GM12892 (cell line): ENCODE data around the gene FOXQ1.

Source experiments
- POLR2A ChIP-seq: IDR thresholded peaks from 2 replicates; pipeline ENCODE4 v1.6.1; 2011; ENCODE audit warnings: low read depth, low read length, control low read depth
- POLR2AphosphoS5 ChIP-seq: IDR thresholded peaks from 2 replicates; pipeline ENCODE4 v1.6.1; 2011; ENCODE audit warnings: low read depth, low read length, control low read depth

DNA sequence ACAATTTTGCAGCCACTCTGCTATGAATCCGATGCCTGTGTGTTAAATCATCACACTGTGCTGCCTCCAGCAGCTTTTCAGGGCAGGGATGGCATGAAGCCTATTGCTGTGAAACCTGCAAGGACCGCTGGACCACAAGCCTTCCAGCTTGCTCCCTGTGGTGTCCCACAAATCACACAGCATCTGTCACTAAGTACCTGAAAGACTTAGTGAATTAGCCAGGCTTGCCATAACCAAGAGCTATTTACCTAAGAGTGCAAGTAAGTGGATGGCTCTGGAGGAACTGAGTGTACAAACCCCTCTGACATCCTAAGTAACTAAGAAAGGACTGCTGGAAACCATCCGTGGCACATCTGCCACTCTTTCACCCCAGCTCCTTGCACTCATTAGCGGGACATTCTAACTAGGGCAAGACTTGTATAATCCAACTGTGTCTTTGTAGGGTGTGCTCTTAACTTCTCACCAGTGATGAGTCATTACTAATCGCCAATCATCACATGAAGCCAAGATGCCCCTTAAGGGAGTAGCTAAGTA is 34.7 kb downstream of the FOXQ1 start:
- TF ChIP-seq POLR2AphosphoS5, result no peak
- TF ChIP-seq POLR2A, result no peak
